CD4-positive, alpha-beta T cell treated with Interleukin-2 at 100 ng/mL for 4 hours (primary cell): ENCODE results near the gene DOCK4.

Experiments
- DNase-seq: peaks from one replicate; pipeline ENCODE4 v3.0.0-alpha.2; 2020; ENCODE audit warnings: low spot score

The DOCK4 gene

DNA sequence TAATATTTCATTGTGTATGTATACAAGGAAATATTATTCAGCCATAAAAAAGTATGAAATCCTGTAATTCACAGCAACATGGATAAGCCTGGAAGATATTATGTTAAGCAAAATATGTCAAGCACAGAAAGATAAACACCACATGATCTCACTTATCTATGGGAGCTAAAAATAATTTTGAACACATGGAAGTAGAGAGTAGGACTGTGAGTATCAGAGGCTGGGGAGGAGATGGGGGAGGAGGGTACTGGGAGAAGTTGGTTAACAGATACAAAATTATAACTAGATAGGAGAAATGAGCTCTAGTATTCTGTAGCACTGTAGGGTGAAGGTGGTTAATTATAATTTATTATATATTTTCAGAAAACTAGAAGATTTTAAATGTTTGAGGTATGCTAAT, 132.7 kb downstream of the DOCK4 start:
- no peak for DNase-seq

DNA sequence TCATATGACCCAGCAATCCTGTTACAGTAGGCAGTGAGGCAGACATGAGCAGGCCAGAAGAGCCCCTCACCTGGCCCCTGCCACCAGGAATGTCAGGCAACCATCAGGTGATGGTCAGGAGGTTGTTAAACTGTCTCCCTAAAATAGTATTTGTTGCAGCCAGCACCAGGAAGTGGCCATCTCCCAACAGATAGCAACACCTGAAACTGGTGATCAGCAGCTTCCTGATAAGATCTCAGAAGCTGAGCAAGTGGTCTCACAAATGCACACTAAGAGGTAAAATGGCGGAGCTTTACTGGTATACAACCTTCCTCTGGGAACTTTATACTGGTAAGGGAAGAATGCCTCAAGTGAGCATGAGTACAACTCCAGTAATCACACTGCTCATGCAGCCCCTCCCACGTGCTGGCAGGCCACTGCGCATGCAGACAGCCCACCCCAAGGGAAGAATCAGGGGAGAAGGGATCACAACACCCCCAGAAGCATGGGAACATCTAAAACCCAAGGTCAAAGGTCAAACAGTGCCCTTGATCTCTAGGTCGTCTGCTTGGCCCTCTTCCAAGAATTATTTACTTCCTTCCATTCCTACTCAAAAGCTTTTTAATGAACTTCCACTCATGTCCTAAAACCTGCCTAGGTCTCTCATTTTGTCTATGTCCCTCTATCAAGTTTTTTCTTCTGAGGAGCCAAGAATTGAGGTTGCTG, 133.5 kb downstream of the DOCK4 start:
- no peak for DNase-seq

DNA sequence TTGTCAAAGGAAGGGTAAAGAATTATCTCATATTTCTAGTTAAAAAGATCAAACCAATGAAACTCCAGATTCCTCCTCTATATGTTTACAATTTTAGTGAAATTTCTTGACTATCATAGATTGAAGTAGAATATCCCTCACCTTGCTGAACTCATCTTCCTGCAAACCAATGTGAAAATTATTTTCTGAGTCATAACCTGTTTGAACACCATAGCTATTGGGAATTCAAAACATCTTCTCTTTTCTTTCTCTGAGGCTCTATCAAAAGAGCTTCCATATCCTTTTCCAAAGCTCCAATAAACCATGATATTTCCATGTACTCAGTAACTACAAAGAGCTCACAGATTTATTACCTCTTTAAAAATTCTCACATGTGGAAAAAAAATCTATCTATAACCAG, 134.3 kb downstream of the DOCK4 start:
- DNase-seq: no peak

DNA sequence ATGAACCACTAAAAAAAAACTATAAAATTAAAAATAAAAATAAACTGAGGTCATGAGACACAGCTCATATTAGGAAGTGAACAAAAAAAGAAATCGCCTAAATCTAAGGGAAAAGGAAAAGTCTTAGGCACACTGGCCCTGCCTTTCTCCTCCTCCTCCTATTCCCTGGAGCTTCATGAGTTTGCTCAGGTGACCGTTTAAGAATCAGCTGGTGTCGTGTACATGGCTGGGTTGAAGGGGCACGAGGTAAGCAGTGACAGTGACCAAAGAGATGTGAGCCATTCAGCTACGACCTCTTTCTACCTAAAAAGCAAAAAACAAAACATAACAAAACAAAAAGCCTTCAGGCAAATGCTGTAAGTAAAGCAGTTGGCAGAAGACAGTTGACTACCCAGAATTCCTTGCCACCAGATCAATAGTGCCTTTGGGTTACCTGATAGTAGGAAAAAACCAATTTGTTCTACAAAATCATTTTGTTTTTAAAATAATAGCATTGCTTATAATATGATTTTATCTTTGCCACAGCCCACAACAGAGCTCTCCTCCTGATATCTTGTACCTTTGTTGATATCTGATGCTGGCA, 135.4 kb downstream of the DOCK4 start:
- DNase-seq: no peak

DNA sequence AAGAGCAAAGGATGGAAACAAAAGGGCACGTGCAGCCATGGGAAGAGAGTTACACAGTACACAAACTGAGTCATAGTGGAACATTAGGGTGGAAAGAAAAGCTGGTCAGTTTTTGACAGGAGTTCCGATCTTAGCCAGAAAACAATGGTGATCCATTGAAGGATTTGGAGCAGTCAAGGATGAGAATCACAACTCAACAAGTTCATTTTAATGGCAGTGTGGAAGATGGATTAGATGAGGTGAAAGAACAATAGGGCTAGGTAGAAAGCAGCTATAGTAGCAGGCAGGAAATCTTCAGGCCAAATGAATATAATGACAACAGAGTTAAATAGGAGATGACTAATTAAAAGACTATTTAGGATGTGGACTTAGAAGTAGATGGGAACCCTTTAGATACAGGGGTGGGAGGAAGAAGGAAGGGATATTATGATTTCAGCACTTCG, 136.3 kb downstream of the DOCK4 start:
- no peak for DNase-seq

DNA sequence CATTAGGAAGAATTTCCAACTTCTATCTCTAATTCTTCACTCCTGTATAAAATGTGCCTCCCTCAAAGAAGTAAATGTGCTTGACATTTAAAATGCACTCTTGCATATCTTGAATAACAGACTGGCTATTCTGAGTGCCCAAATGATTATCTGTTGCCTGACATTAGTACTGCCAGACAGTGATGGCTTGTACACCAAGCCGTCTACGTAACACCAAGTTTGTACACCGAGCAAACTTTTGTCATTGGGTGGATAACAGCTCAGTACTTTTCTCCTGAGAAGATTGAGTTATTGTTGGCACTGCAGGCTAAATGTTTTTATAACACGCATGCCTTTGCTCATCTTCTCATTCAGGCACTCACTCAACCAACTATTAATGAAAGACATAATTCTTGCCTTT, 137.2 kb downstream of the DOCK4 start:
- no peak for DNase-seq

DNA sequence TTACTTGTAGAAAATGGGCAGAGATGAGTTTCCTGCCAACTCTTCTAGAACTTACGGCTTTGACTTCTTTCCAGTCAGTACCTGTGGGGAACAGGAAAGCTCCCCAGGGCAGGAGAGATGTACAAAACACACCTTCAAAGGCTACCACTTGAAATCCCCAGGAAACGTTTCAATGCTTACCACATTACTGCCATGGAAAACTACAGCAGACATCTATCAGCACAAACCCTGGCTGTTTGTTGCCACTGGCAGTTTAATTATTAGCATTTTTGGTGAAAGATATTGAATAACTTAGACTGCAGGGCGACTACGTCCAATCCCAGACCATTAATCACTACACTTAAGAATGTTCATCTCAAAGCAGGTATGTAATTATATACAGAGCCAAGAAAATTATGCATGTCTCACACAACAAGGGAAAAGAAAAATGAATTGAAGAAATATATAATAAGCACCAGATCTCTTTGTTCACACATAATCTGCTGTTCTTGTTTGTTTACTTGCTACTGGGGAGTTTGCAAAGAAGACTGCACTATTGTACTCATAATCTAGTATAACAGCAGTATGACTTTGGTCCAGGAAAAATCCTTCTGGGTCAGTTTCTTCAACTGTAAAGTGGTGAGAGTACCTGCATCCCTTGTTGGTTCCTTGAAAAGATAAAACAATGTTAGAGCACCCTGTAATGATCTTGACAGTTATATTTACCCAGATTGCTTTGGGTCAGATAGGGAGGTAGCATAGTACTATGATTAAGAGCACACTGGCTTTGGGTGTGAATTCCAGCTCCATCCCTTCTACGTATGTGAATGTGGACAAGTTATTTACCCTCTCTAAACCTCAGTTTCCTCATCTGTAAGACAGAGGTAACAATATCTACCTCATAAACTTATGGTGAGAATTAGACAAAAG, 138.3 kb downstream of the DOCK4 start:
- DNase-seq: no peak

DNA sequence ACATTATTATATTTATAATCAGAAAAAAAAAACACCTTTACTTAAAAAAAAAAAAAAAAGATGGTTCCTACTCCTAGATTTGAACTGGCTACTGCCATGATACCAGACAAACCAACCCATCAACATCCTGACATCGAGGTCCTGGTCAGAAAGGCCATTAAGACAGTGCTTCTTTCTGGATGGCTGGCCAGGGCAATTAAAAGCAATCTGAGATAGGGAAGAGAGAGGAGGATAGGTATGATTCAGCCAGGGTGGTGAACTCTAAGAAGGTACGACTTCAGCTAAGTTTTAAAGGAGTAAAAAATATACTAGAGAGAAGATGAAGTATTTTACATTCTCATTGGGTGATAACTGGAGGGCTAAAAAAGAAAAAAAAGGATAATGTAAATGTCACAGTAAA, 139.0 kb downstream of the DOCK4 start:
- no peak for DNase-seq

DNA sequence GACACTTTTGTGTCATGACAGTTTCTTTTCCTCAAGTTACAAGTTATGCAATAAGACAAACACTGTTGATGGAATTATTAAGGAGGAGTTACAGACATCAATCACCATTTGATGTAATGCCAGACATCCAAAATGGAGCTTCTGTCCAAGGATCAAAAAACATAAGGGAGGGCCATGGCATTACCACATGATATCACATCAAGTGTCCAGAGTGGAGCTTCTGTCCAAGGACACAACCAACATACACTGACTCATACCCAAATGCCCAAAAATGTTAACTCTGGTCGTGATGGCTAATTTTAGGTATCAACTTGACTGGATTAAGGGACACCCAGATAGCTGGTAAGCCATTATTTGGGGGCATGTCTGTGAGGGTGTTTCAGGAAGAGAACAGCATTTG, 140.4 kb downstream of the DOCK4 start:
- DNase-seq: no peak

DNA sequence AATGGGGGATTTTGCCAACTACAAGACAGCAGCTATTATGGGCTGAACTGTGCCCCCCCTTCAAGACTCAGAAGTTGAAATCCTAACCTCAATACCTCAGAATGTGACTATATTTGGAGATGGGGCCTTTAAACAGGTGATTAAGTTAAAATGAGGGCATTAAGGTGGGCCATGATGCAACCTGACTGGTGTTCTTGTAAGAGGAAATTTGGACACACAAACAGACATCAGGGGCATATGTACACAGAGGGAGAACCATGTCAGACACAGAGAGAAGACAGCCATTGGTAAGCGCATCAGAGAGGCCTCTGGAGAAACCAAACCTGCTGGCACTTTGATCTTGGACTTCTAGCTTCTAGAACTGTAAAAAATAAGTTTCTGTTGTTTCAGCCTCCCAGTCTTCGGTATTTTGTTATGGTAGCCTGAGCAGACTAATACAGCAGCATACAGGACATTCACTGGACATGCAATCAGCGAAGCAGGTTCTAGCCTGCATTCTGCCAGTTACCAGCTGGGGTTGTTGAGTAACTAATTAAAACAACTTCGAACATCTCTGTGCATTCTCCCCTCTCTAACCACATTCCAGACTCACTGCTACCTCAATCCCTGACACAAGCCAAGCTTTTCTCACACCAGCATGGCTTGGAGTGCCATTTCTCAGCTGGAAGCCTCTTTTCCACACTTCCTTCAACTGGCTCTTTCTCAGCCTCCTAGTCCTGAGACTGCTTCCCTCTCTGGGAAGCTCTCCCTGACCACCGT, 141.4 kb downstream of the DOCK4 start:
- no peak for DNase-seq

DNA sequence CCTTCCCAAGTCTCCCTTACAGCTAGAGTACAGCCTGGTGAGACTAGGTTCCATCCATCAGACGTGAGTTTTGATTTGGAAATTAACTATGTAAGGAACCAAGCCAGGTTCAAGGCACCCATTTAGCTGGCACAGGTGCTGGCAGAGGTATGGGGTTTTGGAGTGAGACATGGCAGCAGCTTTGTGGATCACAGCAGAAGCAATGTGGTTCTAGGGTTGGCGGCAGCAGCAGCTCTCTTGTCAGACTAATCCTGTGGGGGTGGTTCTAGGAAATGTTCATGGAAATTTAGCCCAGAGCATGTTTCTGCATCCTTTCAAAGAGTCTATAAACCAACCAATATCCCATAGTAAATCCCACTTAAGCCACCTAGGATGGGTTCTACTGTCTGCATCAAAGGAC, 142.2 kb downstream of the DOCK4 start:
- no peak for DNase-seq

DNA sequence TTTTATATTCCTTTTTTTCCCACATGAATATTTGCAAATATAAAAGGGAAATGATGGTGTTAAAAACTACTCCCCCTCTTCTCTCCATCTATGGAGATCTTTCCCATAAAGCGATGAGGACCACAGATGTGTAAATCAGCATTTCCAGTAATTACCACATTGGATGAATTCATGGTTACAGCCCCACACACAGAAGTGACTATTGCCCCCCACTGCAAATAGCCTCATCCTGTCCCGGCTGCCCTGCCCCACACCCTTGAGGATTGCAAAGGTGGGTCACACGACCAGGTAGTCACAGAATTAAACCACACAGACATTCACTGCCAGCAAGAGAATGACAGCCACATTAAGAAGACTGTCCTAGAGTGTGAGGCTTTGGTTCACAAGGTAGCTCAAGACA, 145.1 kb downstream of the DOCK4 start:
- no peak for DNase-seq

DNA sequence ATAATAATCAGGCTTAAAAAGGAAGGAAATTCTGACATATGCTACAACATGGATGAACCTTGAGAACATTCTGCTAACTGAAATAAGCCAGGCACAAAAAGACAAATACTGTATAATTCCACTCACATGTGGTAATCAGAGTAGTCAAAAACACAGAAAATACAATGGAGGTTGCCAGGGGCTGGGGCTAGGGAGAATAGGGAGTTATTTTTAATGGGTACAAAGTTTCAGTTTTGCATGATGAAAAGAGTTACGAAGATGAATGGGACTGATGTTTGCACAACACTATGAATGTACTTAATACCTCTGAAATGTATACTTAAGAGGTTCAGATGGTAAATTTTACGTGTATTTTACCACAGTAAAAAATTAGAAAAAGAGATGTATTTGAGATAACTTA, 145.6 kb downstream of the DOCK4 start:
- DNase-seq: no peak

DNA sequence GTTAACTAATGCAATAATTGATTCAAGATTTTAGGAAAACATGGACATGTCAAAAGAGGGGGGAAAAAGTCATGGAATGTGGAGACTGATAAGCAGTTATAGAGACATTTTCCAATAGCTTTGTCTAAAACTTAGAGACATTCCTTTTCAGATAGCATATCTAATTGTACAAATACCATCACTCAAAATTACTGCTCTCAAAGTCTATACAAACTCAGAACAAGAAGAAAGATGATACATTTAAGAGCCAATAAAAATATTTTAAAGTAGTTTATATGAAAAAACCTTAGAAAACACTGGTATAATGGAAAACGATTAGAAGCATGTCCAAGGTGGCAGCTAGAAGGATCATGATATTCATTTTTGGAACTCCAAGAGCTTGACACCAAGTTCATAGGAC, 146.5 kb downstream of the DOCK4 start:
- no peak for DNase-seq

DNA sequence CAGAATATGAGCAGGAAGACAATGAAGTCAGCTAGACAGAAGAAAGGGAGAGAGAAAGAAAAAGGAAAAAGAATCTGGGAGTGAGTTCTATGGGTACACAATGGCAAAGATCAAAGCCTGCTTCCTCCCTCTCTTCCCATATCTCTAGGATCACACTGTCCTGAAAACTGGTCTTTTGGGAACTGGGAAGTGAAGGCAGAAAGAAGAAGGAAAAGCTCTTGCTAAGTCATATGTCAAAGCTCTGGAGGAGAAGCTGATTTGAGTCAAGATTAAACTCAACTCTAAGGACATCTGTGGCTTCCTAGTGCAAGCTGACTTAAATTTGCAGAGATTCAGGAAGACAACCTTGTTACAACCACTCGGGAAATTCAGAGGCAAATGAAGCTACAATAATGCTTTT, 147.5 kb downstream of the DOCK4 start:
- no peak for DNase-seq

DNA sequence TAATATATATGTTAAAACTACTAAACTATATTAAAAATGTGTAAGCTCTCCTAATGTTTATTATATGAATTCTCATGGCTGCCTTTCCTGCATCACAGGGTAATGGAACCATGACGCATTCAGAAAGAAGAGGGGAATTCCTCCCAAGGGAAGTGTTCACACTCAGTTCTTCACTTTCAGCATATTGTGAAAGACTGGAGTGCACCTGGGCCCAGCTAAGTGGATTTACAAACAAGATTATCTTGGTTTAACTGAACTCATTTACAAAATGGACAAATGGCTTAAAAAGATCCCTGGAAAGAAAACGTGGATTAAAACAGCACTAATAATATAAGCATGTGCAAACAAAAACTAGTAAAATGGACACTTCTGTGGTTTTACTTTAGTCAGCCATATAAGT, 149.8 kb downstream of the DOCK4 start:
- DNase-seq: no peak

DNA sequence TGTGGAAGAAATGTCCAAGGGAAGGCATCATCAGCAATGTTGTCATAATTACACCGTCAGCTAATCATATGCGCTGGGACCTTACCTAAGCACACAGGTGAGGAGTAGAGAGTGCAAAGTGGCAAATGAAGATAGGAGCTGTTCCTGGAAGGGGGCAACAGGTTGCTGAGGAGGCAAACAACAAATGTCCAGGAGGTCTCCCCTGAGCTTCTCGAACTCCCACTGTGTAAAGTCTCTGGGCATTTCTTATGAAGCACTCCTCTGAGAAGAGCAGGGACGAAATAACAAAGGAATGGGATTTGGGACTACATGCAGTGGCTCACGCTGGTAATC, 152.5 kb downstream of the DOCK4 start:
- no peak for DNase-seq

DNA sequence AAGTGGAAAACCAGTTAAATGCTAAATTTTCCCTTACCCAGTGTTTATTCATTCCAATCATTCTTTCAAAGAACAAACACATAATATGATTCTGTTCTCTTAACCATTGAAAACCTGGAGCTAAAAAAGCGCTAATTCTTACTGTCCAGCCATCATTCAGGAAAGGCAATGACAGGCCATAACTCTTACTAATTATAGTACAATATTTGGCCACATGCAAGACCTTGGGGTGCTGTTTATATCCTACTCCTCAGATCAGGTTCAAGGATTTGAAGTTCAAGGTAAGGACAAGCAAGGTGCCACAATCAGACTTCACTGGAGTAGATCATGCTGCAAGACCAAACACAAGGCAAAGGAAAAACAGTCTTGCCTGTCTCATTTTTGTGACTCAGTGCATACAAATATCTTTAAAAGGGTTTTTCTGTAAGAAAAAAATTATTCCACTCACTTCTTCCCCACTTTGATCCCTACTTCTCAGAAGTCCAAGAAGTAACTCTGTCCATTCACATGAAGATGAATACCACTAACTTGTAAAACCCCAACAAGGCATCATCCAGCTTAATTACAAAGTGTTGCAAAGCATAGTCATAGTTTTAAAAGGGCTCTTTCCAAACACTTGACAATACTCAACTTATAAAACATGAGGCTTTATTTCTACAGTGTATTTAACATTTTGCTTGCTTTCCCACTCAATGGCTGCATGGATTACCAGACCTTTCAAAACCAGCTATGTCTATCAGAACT, 153.0 kb downstream of the DOCK4 start:
- no peak for DNase-seq

DNA sequence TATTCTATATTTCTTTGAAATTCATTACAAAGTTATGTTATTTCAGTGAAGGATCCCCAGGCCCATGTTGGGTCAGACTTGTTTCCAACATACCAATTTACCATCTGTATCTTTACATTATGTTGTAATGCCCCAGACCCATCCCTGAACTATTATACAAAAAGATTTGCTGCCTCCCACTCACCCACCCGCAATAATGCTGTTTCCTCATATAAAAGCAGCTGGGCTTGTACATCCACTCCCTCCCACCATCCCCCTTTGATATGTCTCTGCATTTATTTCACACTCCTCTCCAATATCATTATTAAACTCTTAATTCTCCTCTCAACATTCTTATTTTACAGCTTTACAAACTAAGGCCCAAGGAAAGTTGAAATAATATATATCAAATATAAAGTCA, 153.7 kb downstream of the DOCK4 start:
- no peak for DNase-seq

DNA sequence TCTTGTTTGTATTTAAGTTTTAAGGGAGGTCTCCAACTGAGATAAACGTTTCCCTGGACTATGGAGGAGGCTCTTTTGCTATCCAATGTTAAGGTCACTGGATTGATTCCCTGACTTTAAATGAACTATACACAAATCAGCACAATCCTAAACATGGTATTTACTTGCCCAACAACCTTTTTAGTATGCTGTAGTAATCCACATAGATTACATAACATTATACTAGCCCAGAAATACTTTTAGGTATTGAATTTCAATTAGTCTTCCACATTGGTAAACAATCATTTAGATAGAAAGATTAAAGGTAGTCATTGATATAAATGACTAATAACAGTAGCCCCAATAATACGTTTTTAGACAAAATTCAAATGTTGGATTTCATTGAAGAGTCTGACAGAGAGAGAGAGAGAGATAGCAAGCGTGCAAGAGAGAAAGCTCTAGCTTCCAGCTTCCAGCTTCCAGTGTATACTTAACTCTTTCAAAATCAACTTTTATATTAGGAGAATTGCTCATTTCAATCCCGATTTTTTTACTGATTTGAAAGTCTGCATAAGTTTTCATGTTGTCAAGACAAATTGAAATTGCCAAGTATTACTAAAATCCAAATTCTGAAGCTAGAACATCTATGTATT, 155.8 kb downstream of the DOCK4 start:
- DNase-seq: no peak

DNA sequence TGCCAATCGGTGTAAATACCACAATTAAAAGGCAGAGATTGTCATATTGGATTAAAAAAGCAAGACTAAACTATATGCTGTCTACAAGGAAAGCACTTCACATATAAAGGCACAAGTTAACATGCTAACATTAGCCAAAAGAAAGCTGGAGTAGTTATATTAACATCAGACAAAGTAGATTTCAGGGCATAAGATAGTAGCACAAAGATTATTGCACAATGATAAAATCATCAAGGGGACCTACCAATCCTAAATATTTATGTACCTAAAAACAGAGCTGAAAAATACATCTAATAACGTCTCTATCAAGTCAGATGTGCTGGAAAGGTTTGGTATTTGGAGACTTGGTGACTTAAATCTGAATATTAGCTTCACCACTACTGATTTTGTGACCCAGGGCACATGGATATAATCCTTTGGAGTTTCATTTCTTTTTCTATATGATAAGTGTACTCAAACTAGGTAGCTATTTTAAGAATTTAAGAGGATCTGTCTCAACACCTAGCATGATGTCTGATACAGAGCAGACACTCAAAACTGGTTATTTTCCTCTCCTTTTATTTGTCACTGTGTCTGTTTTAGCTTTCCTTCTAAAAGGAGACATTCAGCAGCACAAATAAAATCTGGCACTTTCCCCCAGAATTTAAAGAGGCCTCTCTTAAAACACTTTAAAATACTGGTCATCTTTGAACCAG, 156.5 kb downstream of the DOCK4 start:
- no peak for DNase-seq
